GM23338 (cell line): ENCODE results near the gene CSGALNACT2.

Experiments
- EZH2 ChIP-seq: fragments of 200-600 bp; sonication (generic); IDR thresholded peaks from one replicate; pipeline ENCODE4 v1.8.0; 2017; ENCODE audit warnings: antibody characterized with exemption, mild to moderate bottlenecking, low read depth; ENCODE audit not compliant: unreplicated experiment
- POLR2AphosphoS5 ChIP-seq: IDR thresholded peaks from 2 replicates; pipeline ENCODE4 v1.6.1; 2016; ENCODE audit warnings: antibody characterized with exemption, low read depth
- TF ChIP-seq, protein P1 (sequence below), 2 experiments: fragments of 200-600 bp in 1 of 2; sonication (generic) in 1 of 2; conservative IDR thresholded peaks; 2 replicates each; pipeline versions ENCODE4 v1.5.1 to v1.6.1; 2016 to 2017; ENCODE audit warnings: antibody characterized with exemption in 2 of 2, low read depth in 2 of 2, mild to moderate bottlenecking in 2 of 2, moderate library complexity in 1 of 2
- TF ChIP-seq, protein P2 (sequence below): IDR thresholded peaks from 2 replicates; pipeline ENCODE4 v1.6.1; 2016; ENCODE audit warnings: antibody characterized with exemption

DNA sequence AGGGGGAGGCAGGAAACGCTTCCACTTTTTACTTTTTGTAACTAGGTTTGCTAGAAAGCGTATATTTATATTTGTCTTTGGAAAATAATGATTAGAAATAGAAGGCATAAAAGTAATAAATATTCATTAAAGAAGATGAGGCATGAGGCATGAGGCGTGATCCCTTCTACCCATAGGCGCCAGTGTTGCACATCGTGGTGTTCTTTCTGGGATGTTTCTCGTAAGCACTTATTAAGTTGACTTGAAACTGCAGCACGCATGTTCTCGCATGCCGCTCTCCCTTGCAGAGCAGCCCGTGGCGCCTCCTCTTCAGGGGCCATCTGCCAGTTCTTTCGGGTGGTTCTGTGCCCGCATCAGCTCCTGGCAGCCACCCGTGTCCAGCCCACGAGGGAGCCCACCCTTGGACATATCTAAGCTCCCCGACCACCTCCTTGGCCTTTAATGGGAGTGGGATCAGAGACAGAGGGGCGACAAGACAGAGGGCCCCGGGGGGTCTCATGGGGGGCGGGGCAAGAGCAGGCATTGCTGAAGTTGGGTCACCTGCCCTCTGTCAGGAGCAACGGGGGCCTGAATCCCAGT is 28.5 kb upstream of the CSGALNACT2 start:
- TF ChIP-seq, protein P1, sequence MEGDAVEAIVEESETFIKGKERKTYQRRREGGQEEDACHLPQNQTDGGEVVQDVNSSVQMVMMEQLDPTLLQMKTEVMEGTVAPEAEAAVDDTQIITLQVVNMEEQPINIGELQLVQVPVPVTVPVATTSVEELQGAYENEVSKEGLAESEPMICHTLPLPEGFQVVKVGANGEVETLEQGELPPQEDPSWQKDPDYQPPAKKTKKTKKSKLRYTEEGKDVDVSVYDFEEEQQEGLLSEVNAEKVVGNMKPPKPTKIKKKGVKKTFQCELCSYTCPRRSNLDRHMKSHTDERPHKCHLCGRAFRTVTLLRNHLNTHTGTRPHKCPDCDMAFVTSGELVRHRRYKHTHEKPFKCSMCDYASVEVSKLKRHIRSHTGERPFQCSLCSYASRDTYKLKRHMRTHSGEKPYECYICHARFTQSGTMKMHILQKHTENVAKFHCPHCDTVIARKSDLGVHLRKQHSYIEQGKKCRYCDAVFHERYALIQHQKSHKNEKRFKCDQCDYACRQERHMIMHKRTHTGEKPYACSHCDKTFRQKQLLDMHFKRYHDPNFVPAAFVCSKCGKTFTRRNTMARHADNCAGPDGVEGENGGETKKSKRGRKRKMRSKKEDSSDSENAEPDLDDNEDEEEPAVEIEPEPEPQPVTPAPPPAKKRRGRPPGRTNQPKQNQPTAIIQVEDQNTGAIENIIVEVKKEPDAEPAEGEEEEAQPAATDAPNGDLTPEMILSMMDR (conservative IDR thresholded peaks at IDR 0.05; ENCODE audit: low read depth in 2 of 2), result no peak
- no peak for TF ChIP-seq EZH2
- TF ChIP-seq POLR2AphosphoS5, result no peak
- TF ChIP-seq, protein P2, sequence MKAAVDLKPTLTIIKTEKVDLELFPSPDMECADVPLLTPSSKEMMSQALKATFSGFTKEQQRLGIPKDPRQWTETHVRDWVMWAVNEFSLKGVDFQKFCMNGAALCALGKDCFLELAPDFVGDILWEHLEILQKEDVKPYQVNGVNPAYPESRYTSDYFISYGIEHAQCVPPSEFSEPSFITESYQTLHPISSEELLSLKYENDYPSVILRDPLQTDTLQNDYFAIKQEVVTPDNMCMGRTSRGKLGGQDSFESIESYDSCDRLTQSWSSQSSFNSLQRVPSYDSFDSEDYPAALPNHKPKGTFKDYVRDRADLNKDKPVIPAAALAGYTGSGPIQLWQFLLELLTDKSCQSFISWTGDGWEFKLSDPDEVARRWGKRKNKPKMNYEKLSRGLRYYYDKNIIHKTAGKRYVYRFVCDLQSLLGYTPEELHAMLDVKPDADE, result no peak
